ENCODE results near the gene ZNF366.

DNA sequence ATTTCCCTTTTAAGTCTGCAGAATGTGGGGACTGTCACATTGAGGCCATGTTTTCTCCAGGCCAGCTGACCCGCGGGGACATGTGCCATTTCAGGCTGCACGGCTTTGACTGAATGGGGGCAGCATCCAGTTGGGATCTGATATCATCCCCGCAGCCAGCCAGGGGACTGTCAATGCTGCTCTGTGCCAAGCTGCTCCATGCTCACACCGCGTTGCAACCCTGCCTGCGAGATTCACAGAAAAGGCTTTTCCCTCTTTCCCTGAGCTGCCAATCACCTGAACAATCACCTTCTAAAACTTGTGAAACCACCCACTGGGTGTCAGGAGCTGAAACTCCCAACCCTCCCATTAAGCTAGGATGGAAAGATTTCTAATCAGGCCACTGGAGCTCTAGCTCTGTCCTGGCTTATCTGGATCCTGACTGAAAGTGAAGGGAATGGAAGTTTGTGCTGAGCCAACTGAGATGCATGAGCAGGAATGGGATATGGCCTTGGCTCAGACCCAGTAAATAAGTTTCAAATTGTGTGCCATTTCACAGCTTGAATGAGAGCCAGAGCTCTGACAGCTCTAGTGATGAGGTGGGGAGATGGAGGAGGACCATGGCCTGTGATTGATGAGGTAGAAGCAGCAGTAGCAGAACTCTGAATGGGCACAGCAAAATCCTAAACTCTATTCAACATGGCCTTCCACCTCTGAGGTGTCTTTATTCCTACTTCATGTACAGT lies 34.5 kb upstream of the ZNF366 start:
- TF ChIP-seq, protein P1, sequence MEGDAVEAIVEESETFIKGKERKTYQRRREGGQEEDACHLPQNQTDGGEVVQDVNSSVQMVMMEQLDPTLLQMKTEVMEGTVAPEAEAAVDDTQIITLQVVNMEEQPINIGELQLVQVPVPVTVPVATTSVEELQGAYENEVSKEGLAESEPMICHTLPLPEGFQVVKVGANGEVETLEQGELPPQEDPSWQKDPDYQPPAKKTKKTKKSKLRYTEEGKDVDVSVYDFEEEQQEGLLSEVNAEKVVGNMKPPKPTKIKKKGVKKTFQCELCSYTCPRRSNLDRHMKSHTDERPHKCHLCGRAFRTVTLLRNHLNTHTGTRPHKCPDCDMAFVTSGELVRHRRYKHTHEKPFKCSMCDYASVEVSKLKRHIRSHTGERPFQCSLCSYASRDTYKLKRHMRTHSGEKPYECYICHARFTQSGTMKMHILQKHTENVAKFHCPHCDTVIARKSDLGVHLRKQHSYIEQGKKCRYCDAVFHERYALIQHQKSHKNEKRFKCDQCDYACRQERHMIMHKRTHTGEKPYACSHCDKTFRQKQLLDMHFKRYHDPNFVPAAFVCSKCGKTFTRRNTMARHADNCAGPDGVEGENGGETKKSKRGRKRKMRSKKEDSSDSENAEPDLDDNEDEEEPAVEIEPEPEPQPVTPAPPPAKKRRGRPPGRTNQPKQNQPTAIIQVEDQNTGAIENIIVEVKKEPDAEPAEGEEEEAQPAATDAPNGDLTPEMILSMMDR (IDR thresholded peaks at IDR 0.05): no peak
- no peak for TF ChIP-seq POLR2A (IDR thresholded peaks at IDR 0.05)
